Measurements from ENCODE around the gene EFHC1.

DNA sequence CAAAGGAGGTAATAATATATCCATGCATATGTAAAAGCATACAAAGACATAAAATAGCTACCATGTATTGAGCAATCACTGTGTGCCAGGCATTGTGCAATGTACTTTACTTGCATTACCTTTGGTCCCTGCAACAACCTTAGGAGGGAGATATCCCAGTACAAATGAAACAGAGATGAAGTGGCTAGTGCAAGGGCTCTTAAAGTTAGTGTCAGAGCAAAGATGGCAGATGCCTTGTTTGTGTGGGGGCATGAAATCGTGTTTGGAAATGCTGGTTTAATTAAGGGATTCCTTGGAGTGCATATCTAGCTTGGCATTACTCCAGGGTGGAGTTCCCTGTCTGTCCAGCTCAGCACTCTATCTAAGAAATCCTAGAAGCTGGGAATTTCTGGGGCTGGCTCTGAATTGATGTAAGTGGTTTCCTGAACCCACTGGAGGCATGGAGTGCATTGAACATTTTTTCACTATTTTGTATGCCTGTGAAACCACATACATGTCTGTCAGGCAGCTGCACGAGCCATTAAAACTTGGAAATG lies 48.4 kb upstream of the EFHC1 start:
- TF ChIP-seq CTCF (conservative IDR thresholded peaks at IDR 0.05) (no peak), ZFX (IDR thresholded peaks at IDR 0.05) (no peak)
